GM19240 (cell line): ENCODE data around the gene SLC4A5.
"Not testable (repeated sequence)": the region's sequence is repeated elsewhere in the genome, so short reads cannot be mapped to it uniquely, and the experiment has no call there.

Experiments
- DNase-seq: peaks from one replicate; pipeline ENCODE4 v3.0.0; 2011; ENCODE audit warnings: low spot score; ENCODE audit not compliant: insufficient read length

Gene SLC4A5

DNA sequence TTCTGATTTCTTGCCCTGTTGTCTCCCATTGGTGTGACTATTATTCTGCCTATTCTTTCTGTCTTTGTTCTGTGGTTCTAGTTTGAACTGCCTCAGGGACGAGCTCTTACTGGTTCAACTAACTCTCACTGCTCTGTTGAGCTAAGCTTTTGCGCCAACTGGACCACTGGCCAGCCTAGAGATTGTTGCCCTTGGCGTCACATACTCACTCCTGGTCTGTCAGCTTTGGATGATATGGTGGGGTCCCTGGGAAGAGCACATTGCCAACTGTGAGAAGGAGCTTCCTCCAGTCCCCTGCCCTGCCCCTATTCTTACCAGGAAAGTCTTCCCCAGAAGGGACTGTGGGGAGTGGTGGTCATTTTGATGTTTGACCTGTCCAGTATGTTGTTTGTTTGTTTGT, 138.8 kb downstream of the SLC4A5 start:
- DNase-seq = no peak

GRCh38 chr2:74201596-74201995, 141.6 kb downstream of the SLC4A5 start:
- no peak for DNase-seq

- no peak for DNase-seq
Measured at GRCh38 chr2:74201196-74201595, 142.0 kb downstream of the SLC4A5 start.

- no peak for DNase-seq
Measured at GRCh38 chr2:74199871-74200305, 143.3 kb downstream of the SLC4A5 start.

GRCh38 chr2:74199275-74199701, 143.9 kb downstream of the SLC4A5 start:
- no peak for DNase-seq

- DNase-seq = peak; percentile 77
Measured at GRCh38 chr2:74198461-74199274, 144.5 kb downstream of the SLC4A5 start, which contains the start of gene MTHFD2. Gene MTHFD2 (plus strand): TSS chr2:74198615. CDS start chr2:74198642, 27 bp downstream.

GRCh38 chr2:74198023-74198460, 145.2 kb downstream of the SLC4A5 start:
- no peak for DNase-seq

DNA sequence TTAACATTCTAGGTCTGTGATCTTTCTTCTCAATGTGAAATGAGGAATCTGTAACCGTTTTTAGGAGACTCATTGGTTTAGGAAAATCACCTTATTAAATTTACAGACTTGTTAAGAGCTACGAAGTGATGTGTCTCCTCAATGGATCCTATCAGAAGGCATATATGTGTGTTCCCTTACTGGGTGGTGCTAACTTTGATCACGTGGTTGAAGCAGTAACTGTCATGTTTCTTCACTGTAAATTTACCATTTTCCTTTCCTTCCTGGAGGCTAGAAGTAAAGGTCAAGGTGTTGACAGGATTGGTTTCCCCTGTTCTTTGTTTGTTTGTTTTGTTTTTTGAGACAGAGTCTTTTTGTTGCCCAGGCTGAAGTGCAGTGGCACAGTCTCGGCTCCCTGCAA, 146.2 kb downstream of the SLC4A5 start:
- DNase-seq = no peak

DNA sequence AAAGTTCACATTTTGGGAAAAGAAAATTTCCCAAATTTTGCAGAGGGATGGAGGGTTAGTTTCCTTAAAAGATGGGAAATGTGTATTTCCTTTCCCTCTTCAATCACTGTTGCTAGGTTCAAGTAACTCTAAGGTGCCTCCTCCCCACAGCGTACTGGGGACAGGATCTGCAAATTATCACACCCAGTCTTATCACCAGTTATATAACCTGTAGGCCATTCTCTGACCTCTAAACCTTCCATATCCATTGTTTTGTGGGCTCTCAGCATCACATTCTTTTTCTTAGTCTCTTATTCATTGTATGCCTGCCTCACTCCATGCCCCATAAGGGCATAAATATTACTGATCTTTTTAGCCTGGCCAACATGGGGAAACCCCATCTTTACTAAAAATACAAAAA, 148.4 kb downstream of the SLC4A5 start:
- no peak for DNase-seq

DNA sequence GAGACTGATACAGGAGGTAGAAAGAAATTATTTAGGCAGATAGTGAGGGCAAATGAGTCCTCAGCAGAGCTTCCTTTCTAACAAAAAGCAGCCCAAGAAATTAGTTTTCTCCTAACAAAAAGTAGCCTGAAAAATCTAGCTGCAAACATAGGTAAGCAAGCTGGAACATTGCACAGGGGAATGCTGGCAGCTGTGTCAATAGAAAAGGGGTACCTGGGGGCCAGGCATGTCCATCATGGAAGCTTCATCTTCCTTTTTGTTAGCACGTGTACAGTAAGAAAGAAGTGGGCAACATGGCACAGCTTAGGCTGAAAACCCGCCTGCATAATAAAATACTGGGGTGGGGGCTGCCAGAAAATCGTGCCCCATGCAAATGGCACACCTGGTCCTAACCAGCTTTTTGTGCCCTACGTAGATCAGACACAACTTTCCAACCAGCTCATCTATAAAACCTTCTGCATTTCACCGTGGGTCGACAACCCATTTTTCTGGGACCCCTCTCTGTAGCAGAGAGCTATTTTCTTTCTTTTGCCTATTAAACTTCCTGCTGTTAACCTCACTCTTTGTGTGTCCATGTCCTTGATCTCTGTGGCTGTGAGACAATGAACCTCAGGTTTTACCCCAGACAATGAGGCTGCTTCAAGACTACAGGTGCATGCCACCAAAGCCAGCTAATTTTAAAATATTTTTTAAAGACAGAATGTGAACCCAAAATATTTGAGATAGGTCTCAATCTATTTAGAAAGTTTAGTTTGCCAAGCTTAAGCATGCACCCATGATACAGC, 151.4 kb downstream of the SLC4A5 start:
- no peak for DNase-seq

DNA sequence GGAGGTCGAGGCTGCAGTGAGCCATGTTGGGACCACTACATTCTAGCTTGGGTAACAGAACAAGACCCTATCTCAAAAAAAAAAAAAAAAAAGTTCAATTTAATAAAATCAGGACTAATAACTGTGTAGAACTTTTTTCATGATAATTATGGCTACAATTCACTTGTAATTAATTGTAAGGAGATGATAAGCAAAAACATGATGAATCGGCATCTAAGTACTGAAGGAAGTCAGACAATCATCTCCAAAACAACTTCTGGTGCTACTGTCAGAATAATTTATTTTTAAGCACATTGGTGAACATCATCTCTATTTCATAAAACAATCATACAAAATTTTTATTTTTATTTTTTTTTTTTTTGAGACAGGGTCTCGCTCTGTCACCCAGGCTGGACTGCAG, 154.5 kb downstream of the SLC4A5 start:
- no peak for DNase-seq

DNA sequence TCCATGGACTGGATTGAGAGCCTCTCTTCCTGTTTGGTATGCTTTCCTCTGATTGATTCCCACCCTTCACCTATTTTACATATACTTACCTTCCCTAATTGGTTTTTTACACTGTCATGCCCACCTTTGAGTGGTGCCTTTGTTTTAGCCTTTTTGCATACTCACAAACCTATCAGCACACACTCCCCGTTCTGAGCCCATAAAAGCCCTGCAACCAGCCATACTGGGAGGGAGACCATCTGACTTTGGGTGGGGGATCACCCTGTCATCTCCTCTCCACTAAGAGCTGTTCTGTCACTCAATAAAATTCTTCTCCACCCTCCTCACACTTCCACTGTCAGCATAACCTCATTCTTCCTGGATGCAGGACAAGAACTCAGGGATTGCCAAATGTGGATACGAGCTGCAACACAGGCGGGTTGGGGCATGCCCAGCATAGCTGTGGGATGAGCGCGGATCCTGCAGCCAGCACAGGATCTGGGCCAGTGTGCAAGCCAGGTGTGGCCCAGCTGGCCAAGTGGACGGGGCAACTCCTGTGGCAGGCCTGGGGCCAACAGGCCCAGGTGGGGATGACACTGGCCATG, 155.1 kb downstream of the SLC4A5 start:
- DNase-seq = no peak

GRCh38 chr2:74186706-74187105, 156.5 kb downstream of the SLC4A5 start:
- not testable (repeated sequence) for DNase-seq

DNA sequence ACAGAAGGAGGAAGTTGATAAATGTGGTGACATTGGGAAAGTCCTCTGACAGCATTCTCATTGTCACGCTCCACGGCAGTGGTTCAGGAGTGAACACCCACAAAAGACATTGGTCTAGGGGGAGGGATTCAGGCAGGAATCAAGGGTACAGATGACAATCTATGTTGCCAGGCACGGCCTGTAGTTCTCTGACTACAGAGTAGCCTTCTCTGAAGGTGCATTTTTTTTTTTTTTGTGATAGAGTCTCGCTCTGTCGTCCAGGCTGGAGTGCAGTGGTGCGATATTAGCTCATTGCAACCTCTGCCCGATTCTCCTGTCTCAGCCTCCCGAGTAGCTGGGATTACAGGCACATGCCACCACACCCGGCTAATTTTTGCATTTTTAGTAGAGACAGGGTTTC, 157.2 kb downstream of the SLC4A5 start:
- no peak for DNase-seq

DNA sequence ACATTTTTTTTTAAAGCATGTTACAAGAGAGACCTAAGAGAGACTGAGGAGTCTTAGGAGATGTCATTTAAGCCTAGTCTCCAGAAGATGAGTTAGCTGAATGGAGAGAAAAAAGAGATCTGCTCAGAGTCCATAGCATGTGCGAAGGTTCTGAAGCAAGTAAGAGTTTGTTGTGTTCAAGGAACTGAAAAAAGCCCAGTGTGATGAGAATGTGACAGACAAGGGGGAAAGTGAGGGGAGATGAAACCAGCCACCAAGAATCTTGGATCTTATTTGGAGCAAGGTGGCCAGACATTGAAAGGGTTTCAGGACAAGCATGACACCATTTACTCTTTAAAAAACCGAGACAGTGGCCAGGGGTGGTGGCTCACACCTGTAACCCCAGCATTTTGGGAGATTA, 159.3 kb downstream of the SLC4A5 start:
- DNase-seq = no peak

DNA sequence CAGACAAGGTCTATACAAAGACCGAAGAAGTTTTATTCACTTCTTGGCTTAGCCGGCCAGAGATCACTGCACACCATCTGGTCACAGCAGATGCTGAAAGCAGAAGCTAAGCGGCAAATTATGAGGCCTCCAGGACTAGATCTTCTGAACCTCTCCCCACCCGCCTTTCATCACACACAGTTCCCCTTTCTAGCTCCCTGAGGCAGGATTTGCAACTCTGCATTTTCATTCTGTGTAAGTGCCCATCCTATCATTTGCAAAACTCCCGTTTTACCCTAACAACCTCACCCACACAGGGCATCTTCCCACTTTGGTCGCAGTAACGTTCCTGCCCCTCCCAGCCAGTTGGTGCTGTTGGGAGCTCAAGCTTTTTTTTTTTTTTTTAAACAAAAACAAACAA, 161.5 kb downstream of the SLC4A5 start:
- DNase-seq = no peak

DNA sequence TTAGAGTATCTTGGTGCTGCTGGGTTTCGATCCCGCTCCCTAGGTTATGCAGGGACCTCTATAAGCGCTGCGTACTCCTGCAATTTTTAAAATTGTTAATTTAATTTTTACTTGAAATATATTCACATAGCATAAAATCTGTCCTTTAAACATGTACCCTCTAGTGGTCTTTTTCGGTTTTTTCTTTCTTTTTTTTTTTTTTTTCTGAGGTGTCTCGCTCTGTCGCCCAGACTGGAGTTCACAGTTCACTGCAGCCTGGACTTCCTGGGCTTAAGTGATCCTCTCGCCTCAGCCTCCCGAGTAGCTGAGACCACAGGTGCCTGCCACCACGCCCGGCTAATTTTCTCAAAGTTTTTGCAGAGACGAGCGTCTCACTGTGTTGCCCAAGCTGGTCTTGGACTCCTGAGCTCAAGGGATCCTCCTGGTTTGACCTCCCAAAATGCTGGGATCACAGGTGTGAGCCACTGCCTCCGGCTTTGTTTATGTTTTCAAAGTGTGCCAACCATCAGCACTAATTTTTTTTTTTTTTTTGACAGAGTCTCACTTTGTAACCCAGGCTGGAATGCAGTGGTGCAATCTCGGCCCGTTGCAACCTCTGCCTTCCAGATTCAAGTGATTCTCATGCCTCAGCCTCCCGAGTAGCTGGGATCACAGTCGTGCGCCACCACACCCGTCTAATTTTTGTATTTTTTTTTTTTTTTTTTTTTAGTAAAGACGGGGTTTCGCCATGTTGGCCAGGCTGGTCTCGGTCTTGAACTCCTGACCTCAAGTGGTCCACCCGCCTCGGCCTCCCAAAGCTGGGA, 164.0 kb downstream of the SLC4A5 start:
- DNase-seq = no peak

- DNase-seq = peak; percentile 47
Measured at GRCh38 chr2:74178211-74179062, 164.8 kb downstream of the SLC4A5 start, which contains the start of gene MOB1A. Gene MOB1A (minus strand): TSS chr2:74178879. CDS start chr2:74178674, 205 bp downstream.

DNA sequence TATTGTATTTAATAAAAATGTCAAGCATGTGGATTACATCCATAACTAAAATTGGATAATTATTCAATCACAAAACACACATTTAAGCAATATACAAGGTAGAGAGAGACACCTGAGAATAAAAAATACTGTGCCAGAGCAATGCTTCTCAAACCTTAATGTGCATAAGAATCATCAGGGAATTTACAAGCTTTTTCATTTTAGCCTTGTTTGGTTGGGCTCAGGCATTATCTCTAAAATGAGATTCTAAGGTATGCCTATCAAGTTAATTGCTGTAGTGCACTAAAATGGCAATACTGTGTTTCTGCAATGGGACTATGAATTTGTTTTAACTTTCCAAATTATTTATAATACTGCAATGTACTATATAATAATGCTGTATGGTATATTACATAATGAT, 165.5 kb downstream of the SLC4A5 start:
- no peak for DNase-seq

DNA sequence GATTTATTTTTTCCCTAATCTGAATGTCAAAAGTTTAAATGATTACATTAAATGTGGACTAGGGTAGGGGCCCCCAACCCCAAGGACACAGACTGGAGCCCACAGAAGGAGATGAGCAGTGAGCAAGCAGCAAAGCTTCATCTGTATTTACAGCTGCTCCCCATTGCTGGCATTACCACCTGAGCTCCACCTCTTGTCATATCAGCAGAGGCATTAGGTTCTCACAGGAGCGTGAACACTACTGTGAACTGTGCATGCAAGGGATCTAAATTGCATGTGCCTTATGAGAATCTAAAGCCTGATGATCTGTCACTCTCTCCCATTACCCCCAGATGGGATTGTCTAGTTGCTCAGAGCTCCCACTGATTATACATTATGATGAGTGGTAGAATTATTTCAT, 168.3 kb downstream of the SLC4A5 start:
- DNase-seq = no peak
